ENCODE data around the gene BTBD1.

BTBD1 gene

GRCh38 chr15:83066734-83067637 lies at the start of gene BTBD1:
Gene BTBD1 (minus strand): TSS chr15:83067252. CDS start chr15:83067151, 101 bp downstream.
- DNase-seq = peak; percentile 93 to 97 (median 94)

- DNase-seq = no peak
Observed at GRCh38 chr15:83115831-83116565, 48.9 kb upstream of the BTBD1 start.

GRCh38 chr15:83115410-83115809 lies 48.4 kb upstream of the BTBD1 start:
- no peak for DNase-seq

GRCh38 chr15:83114856-83115255 lies 47.8 kb upstream of the BTBD1 start:
- DNase-seq = no peak

- DNase-seq = peak; percentile 22 to 46 (median 32)
Observed at GRCh38 chr15:83113881-83114674, 47.0 kb upstream of the BTBD1 start.

GRCh38 chr15:83112956-83113299 lies 45.9 kb upstream of the BTBD1 start:
- no peak for DNase-seq

GRCh38 chr15:83112233-83112955 lies 45.3 kb upstream of the BTBD1 start:
- DNase-seq = no peak

- DNase-seq = no peak
Observed at GRCh38 chr15:83111149-83111548, 44.1 kb upstream of the BTBD1 start.

- DNase-seq = peak; percentile 26 to 48 (median 40)
Observed at GRCh38 chr15:83110381-83110780, 43.3 kb upstream of the BTBD1 start.

GRCh38 chr15:83109532-83109931 lies 42.5 kb upstream of the BTBD1 start:
- peak in 2 of 3 donors; percentile 14 to 27 for DNase-seq

- DNase-seq = peak; percentile 93 to 95 (median 94)
Observed at GRCh38 chr15:83108266-83109219, 41.5 kb upstream of the BTBD1 start.

GRCh38 chr15:83107841-83108181 lies 40.8 kb upstream of the BTBD1 start:
- DNase-seq = peak in 1 of 3 donors; percentile 22

- peak in 2 of 3 donors; percentile 29 to 54 for DNase-seq
Observed at GRCh38 chr15:83106994-83107840, 40.2 kb upstream of the BTBD1 start, which contains the start of gene TM6SF1. Gene TM6SF1 (plus strand): TSS chr15:83107645. CDS start chr15:83107681, 36 bp downstream.

GRCh38 chr15:83105440-83105839 lies 38.4 kb upstream of the BTBD1 start:
- no peak for DNase-seq

GRCh38 chr15:83104141-83104540 lies 37.1 kb upstream of the BTBD1 start:
- DNase-seq = peak; percentile 36 to 44 (median 40)

- no peak for DNase-seq
Observed at GRCh38 chr15:83102346-83102745, 35.3 kb upstream of the BTBD1 start.

- peak; percentile 69 to 82 (median 73) for DNase-seq
Observed at GRCh38 chr15:83100097-83100646, 33.1 kb upstream of the BTBD1 start.

- DNase-seq = no peak
Observed at GRCh38 chr15:83099290-83099689, 32.2 kb upstream of the BTBD1 start.

- DNase-seq = no peak
Observed at GRCh38 chr15:83098079-83098478, 31.0 kb upstream of the BTBD1 start.

- DNase-seq = no peak
Observed at GRCh38 chr15:83094583-83094982, 27.5 kb upstream of the BTBD1 start.

Measured in suppressor macrophage treated with lipopolysaccharide for 1 hour (primary cell).